ENCODE results near the gene PDX1.

The PDX1 gene

DNA sequence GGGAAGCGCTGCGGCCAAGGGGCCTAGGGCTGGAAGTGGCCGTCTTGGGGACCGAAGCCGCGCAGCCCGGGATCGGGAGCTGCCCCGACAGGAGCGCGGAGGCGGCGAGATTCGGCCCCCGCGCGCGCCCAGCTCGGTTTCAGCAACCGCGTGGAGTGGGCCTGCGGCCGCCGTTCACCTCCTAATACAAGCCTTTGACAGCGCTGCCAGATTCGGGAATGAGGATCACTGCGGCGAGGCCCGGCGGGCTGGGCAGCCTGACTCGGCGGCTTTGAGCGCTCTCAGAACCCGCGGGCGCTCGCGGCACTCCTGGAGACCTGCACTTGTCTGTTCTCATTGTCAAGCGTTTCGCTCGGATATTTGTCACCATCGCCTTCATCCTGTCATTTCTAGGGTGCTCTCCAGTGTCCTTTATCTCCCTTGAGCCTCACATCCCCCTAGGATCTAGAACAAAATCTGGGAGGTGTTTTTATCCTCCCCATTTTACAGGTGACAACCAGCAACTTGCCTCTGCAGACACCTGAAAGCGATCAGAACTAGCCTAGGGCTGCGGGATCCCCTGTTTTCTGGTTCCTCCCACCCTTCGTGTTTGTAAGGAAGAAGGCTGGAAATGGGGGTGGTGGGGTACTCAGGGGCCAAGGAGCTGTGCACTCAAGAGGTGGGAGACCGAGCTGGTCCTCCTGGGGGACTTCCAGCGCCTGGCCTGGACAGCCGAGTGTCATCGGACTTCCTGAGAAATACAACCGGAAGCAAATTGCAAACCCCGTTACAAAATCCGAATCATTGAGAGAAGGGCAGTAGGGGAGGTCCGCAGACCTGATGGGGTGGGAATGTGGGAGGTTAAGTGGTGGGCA lies 50.8 kb downstream of the PDX1 start:
- DNase-seq (ENCODE audit: low read depth, low spot score) = no peak

DNA sequence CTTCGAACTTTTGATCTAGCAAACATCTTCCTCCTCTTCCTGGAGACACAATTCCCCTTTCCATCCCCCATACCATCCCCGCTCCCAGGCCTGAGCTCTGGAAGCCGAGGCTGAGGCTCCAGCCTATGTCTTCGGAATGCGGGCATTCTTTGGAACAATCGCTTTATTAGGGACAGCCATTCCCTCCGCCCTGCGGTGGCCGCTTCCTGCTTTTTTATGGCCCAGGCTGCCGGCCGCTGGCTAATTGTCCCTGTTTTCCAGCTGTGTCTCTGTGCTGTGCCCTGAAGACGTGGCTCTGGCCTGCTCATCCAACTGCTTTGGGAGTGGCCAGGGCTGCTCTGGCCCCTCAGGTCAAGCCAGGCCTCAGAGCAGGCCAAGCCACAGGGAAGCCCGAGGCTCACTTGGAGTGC lies 51.4 kb downstream of the PDX1 start:
- DNase-seq (ENCODE audit: low read depth, low spot score) = no peak

DNA sequence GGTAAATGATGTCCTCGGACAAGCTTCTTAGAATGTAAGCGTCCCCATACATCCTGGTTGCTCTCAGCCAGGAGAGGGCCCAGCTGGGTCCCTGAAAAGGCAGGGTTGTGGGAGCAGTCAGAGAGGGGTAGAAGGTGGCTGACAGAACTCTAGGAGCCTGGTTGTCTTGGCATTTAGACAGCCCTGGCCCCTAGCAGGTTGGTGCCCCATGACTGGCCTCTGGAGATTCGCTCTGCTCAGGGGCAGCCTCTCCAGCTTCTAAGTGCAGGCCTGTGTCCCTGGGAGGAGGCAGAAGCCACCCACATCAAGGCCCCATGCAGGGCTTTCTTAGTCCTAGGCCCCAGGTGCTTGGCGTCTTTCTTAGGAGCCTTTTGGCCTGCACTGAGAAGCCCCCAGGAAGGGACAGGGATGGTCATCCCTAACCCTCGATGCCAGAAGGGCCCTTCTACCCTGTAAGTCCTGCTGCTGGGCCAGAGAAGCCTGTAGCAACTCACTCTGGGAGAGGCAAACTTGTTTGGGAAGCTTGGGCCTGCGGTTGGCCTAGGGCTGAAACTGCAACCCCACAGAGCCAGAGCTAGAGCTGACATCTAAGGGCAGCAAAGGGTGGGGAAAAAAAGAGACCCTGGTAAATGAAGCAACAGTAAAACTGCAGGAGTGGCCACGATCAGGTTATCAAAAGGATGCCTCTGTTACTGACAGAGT lies 52.1 kb downstream of the PDX1 start:
- no peak for DNase-seq (ENCODE audit: low read depth, low spot score)

DNA sequence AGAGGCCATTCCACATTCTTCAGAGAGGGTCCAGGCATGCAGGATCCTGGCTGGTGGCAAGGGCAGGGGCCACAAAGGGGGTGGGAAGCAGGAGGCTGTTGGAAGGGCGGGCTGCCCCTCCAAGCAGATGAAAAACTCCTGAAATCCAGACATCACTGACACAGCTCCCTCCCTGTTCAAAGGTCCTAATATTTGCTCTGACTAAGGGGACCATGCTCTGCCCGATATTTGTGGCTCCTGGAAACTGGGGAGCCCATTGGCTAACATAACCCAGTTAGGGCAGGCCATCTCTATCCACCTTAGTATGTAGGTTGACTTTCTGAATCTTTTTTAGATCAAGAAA lies 52.6 kb downstream of the PDX1 start:
- DNase-seq (ENCODE audit: low read depth, low spot score) = no peak

DNA sequence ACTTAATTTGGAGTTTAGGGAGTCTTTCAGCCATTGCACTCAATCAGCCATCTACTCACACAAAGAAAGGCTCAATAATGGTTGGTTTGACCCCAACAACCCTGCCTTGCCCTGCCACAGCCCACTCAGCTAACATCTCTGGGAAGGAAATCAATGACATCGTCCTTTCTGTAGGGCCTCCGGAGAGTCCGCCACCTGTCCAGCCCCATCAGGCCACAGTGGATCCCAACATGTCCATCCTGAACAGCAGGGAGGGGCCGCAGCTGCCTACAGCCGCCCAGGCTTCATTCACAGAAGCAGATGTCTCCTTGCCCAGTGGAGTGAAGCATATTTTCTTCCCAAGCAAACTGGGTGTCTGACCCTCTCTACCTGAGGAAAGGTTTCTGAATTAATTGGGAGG lies 53.5 kb downstream of the PDX1 start:
- no peak for DNase-seq (ENCODE audit: low read depth, low spot score)

DNA sequence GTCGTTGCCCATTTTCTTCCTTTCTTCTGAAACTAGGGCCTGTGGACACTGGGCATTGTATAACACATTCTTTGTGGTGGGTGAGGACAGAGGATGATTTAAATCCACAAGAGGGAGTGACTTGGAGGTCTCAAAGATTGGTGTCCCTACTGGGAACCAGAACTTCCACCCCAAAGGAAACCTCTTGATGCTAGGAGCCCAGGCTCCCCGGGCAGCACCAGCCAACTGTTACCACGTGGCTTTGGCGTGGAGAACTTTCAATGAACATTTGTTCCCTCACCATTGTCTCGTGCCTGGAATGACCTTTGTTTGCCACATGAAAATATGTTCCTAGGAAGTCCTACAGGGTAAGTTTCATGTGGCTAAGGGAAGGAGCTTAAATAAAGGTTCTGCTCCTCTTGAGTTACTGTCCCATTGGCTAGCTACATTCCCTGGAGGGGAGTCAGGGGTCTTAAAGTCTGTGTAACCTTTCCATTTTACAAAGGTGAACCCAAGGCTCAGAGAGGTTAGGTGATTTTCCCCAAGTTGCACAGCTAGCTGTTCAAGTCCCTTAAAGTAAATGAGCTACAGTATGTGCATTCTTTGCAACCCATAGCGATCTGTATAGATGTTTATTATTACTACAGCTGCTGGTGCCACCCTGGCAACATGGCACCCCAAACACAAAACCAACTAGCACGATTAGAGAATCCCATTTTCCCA lies 54.3 kb downstream of the PDX1 start:
- DNase-seq (ENCODE audit: low read depth, low spot score) = no peak
